ENCODE results near the gene DGKQ. TPM values are rescaled to one million over a fixed set of nuclear protein-coding genes. Genes with fewer than 3 reads are reported as not detected.

The DGKQ gene
- total RNA-seq, 1 experiment from 2014 or later = 22.0 TPM

DNA sequence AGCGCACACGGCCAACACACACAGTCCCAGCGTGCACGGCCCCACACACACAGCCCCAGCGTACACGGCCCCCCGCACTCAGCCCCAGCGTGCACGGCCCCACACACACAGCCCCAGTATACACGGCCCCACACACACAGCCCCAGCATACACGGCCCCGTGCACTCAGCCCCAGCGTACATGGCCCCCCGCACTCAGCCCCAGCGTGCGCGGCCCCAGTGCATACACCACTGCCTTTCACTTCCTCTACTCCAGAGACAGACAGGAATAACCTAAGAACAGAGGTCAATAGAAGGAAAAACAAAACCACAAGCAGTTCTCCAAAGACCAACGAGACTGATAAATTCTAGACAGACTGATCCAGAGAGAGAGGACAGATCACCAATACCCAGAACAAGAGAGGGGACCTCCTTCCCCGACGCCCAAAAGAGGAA, 58.3 kb downstream of the DGKQ start:
- ChIA-PET CTCF (no interaction called here), POLR2A (no interaction called here), RAD21 (ENCODE audit: low non-redundant PET in 1 of 2, low total read pairs in 2 of 2, uncharacterized antibody in 2 of 2, unreplicated experiment in 2 of 2) (no interaction called here)
- no peak overlapping the region for H3K27ac ChIP-seq (ENCODE audit: low read depth, low read length)
- intact Hi-C loops (cut with micrococcal nuclease) = loop anchor here (10.0 kb wide), 1 partner anchor 70 kb away; no protein-coding TSS in a partner anchor
- H3K27me3 ChIP-seq (ENCODE audit: insufficient read depth, low read length) = no peaks in the 10 kb centered on the region
- H3K36me3 ChIP-seq (ENCODE audit: control insufficient read depth in 1 of 2, insufficient read depth in 2 of 2, low read length in 2 of 2) = peaks cover 0 to 4% of the 10 kb centered on the region in 2 experiments; a peak in 2 of 4 replicates
- no peaks in the 10 kb centered on the region for H3K9me2 ChIP-seq (ENCODE audit: insufficient read depth)
- no peak overlapping the region for H3K4me3 ChIP-seq (replicated peaks in 1 of 2; ENCODE audit: low read depth in 1 of 2, low read length in 2 of 2)
- H4K20me1 ChIP-seq (ENCODE audit: insufficient read depth) = 0 out of 2 replicates have a peak, but pooled peaks cover 5% of the 10 kb centered on the region
- ATAC-seq (no peak; the same call in 1 of the 2 replicates), DNase-seq (ENCODE audit: low read depth, low spot score) (no peak)
- no TSS peak for BruUV-seq (replicated peaks)
- no peak for TF ChIP-seq SP1 (IDR thresholded peaks at IDR 0.05; ENCODE audit: low read depth)
- TF ChIP-seq TCF7L2 (IDR thresholded peaks at IDR 0.05; ENCODE audit: borderline replicate concordance, extremely low read depth, insufficient read depth, insufficient read length) = no peak
- no peak for TF ChIP-seq ZFX (IDR thresholded peaks at IDR 0.05)
- no peak overlapping the region for H3K4me2 ChIP-seq (ENCODE audit: low read length)
- H2AFZ ChIP-seq (ENCODE audit: low read depth, low read length, poor library complexity, severe bottlenecking) = no peak overlapping the region
- H3K9me3 ChIP-seq (ENCODE audit: control insufficient read depth in 1 of 2, insufficient read depth in 1 of 2, low read depth in 1 of 2, low read length in 2 of 2) = no peaks in the 10 kb centered on the region
- H3K79me2 ChIP-seq (ENCODE audit: insufficient read depth, low read length) = peaks cover 70% of the 10 kb centered on the region
- no peaks in the 10 kb centered on the region for H3K4me1 ChIP-seq (ENCODE audit: control insufficient read depth in 1 of 2, insufficient read depth in 2 of 2, low read length in 2 of 2)
- no peak overlapping the region for H3K9ac ChIP-seq (ENCODE audit: low read length)

- intact Hi-C loops (cut with micrococcal nuclease) = loop anchor here (10.0 kb wide), 1 partner anchor 70 kb away; no protein-coding TSS in a partner anchor
- CTCF ChIA-PET = no interaction called here
- no TSS peak for BruUV-seq (replicated peaks)
Measured at GRCh38 chr4:914531-914930, 58.8 kb downstream of the DGKQ start.

More at GRCh38 chr4:914531-914930, 58.8 kb downstream of the DGKQ start:
- DNase-seq (ENCODE audit: low read depth, low spot score) (no peak), ATAC-seq (no peak)
- Histone ChIP-seq H3K79me2 (ENCODE audit: insufficient read depth, low read length) (peaks cover 68% of the 10 kb centered on the region), H3K9me2 (ENCODE audit: insufficient read depth) (no peaks in the 10 kb centered on the region), H3K4me1 (ENCODE audit: control insufficient read depth in 1 of 2, insufficient read depth in 2 of 2, low read length in 2 of 2) (no peaks in the 10 kb centered on the region), H3K36me3 (ENCODE audit: control insufficient read depth in 1 of 2, insufficient read depth in 2 of 2, low read length in 2 of 2) (peaks cover 0 to 4% of the 10 kb centered on the region in 2 experiments; a peak in 2 of 4 replicates), H2AFZ (ENCODE audit: low read depth, low read length, poor library complexity, severe bottlenecking) (no peak overlapping the region), H3K9ac (ENCODE audit: low read length) (no peak overlapping the region), H3K9me3 (ENCODE audit: control insufficient read depth in 1 of 2, insufficient read depth in 1 of 2, low read depth in 1 of 2, low read length in 2 of 2) (no peaks in the 10 kb centered on the region), H3K4me3 (replicated peaks in 1 of 2; ENCODE audit: low read depth in 1 of 2, low read length in 2 of 2) (no peak overlapping the region), H3K4me2 (ENCODE audit: low read length) (no peak overlapping the region), H4K20me1 (ENCODE audit: insufficient read depth) (0 out of 2 replicates have a peak, but pooled peaks cover 5% of the 10 kb centered on the region), H3K27ac (ENCODE audit: low read depth, low read length) (no peak overlapping the region), H3K27me3 (ENCODE audit: insufficient read depth, low read length) (no peaks in the 10 kb centered on the region)
- ChIA-PET RAD21 (ENCODE audit: low non-redundant PET in 1 of 2, low total read pairs in 2 of 2, uncharacterized antibody in 2 of 2, unreplicated experiment in 2 of 2) (no interaction called here), POLR2A (no interaction called here)
- no peak for TF ChIP-seq EZH2 (IDR thresholded peaks at IDR 0.05)
